ENCODE results near the gene DISC1. TPM values are rescaled to one million over a fixed set of nuclear protein-coding genes. Genes with fewer than 3 reads are reported as not detected.
"Not testable (repeated sequence)": the region's sequence is repeated elsewhere in the genome, so short reads cannot be mapped to it uniquely, and the experiment has no call there.

Gene DISC1
- total RNA-seq, 1 donor from 2014 or later, result 12.5 TPM

DNA sequence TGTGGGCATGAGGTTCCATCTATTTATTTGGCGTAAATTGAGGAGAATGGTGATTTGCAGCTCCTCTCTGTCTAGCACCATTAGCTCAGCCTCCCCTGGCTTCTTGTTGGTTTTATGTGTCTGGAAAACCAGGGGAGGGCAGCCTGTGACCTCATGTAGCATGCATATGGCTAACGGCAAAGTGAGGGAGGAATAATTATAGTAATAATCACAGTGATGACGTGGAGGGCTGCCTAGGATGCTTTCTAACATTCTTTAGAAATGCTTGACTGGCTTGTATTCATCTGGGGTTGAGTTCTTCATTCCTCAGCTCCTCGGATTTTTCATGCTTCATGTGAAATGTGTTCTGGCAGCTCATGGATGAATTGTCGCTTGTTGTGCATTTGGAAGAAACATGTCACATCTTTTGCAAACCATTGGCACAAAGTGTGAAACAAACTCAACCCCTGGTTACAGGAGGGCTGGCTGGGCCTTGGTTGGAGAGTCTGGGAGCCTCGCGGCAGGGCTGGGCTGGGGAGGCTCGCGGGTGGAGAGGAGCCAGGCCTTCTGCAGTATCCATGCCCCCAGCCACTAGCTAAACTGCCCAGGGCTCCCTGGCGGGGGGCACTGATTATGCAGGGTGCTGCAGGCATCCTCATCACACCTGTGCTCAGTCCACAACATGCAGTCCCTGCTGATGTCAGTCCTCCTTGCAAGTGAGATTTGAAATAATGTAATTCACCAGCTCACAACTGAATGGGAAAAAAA, 149.6 kb downstream of the DISC1 start:
- no peak overlapping the region for H3K9ac ChIP-seq (ENCODE audit: low read depth in 1 of 3, low read length in 3 of 3)
- H3K27ac ChIP-seq (ENCODE audit: low read depth, low read length), result no peak overlapping the region
- H3K36me3 ChIP-seq (ENCODE audit: control insufficient read depth in 3 of 3, insufficient read depth in 3 of 3, low read length in 3 of 3), result peaks cover 0 to 4% (median 0%) of the 10 kb centered on the region in 3 donors
- H3K4me3 ChIP-seq (ENCODE audit: low read length in 3 of 3), result no peak overlapping the region
- H3K27me3 ChIP-seq (ENCODE audit: control insufficient read depth in 3 of 3, insufficient read depth in 3 of 3, low read length in 3 of 3), result no peaks in the 10 kb centered on the region
- peaks cover 14 to 28% (median 15%) of the 10 kb centered on the region in 3 donors for H3K4me1 ChIP-seq (ENCODE audit: control insufficient read depth in 3 of 3, insufficient read depth in 3 of 3, low read length in 3 of 3)
- no peaks in the 10 kb centered on the region for H3K9me3 ChIP-seq (ENCODE audit: control insufficient read depth in 3 of 3, low read length in 3 of 3)

- H3K9ac ChIP-seq (ENCODE audit: low read depth in 1 of 3, low read length in 3 of 3), result no peak overlapping the region
- no peaks in the 10 kb centered on the region for H3K9me3 ChIP-seq (ENCODE audit: control insufficient read depth in 3 of 3, low read length in 3 of 3)
- H3K4me1 ChIP-seq (ENCODE audit: control insufficient read depth in 3 of 3, insufficient read depth in 3 of 3, low read length in 3 of 3), result peaks cover 14 to 28% (median 15%) of the 10 kb centered on the region in 3 donors
- no peak overlapping the region for H3K4me3 ChIP-seq (ENCODE audit: low read length in 3 of 3)
- no peak overlapping the region for H3K27ac ChIP-seq (ENCODE audit: low read depth, low read length)
- H3K27me3 ChIP-seq (ENCODE audit: control insufficient read depth in 3 of 3, insufficient read depth in 3 of 3, low read length in 3 of 3), result no peaks in the 10 kb centered on the region
- peaks cover 0 to 4% (median 0%) of the 10 kb centered on the region in 3 donors for H3K36me3 ChIP-seq (ENCODE audit: control insufficient read depth in 3 of 3, insufficient read depth in 3 of 3, low read length in 3 of 3)
Measured at GRCh38 chr1:231776757-231777062, 150.1 kb downstream of the DISC1 start.

GRCh38 chr1:231778009-231778719, 151.6 kb downstream of the DISC1 start:
- no peak overlapping the region for H3K4me3 ChIP-seq (ENCODE audit: low read length in 3 of 3)
- no peaks in the 10 kb centered on the region for H3K9me3 ChIP-seq (ENCODE audit: control insufficient read depth in 3 of 3, low read length in 3 of 3)
- no peaks in the 10 kb centered on the region for H3K27me3 ChIP-seq (ENCODE audit: control insufficient read depth in 3 of 3, insufficient read depth in 3 of 3, low read length in 3 of 3)
- H3K4me1 ChIP-seq (ENCODE audit: control insufficient read depth in 3 of 3, insufficient read depth in 3 of 3, low read length in 3 of 3), result peaks cover 14 to 28% (median 15%) of the 10 kb centered on the region in 3 donors
- H3K9ac ChIP-seq (ENCODE audit: low read depth in 1 of 3, low read length in 3 of 3), result peak overlapping the region in 2 of 3 donors; percentile 34 to 60
- peak overlapping the region; percentile 64 for H3K27ac ChIP-seq (ENCODE audit: low read depth, low read length)
- peaks cover 0 to 4% (median 0%) of the 10 kb centered on the region in 3 donors for H3K36me3 ChIP-seq (ENCODE audit: control insufficient read depth in 3 of 3, insufficient read depth in 3 of 3, low read length in 3 of 3)

DNA sequence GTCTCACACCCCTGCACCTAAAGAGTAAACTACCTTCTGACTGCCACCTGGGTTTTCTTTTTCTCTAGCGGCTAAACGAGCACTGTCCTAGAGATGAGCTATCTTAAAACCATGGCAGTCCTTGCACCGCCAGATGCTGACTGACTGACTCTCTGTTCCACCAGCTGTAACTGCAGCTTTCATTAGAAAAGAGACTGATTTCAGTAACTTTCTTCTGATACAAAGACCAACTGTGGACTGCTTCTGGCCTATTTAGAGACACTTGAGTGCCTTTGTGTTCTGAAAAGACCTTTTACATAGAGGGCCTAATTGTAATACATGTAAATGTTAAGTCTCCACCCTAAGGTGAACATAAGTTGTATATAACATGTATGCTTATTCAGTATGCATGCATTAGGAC, 152.5 kb downstream of the DISC1 start:
- H3K9me3 ChIP-seq (ENCODE audit: control insufficient read depth in 3 of 3, low read length in 3 of 3), result no peaks in the 10 kb centered on the region
- H3K27me3 ChIP-seq (ENCODE audit: control insufficient read depth in 3 of 3, insufficient read depth in 3 of 3, low read length in 3 of 3), result no peaks in the 10 kb centered on the region
- H3K4me3 ChIP-seq (ENCODE audit: low read length in 3 of 3), result no peak overlapping the region
- H3K36me3 ChIP-seq (ENCODE audit: control insufficient read depth in 3 of 3, insufficient read depth in 3 of 3, low read length in 3 of 3), result peaks cover 0 to 4% (median 0%) of the 10 kb centered on the region in 3 donors
- peak overlapping the region; percentile 64 for H3K27ac ChIP-seq (ENCODE audit: low read depth, low read length)
- H3K9ac ChIP-seq (ENCODE audit: low read depth in 1 of 3, low read length in 3 of 3), result no peak overlapping the region
- H3K4me1 ChIP-seq (ENCODE audit: control insufficient read depth in 3 of 3, insufficient read depth in 3 of 3, low read length in 3 of 3), result peaks cover 14 to 28% (median 15%) of the 10 kb centered on the region in 3 donors

DNA sequence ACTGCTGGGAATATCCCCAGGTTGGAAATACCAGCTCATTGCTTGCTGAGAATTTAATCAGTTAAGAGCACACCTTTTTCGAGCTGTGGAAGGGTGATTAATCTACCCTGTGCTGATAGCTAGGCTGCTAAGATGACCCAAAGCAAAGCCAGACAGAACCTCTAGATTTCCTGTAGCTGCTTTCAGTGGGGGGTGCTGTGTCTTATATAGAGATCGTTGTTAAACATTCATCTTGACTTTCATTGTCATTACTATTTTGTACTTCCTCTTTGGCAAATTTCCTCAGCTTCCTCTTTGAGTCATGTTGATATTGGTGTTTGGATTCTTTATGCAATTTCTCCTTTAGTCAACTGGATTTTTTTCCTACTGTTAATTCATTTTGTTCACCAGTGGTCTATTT, 155.3 kb downstream of the DISC1 start:
- peaks cover 14 to 21% (median 15%) of the 10 kb centered on the region in 3 donors for H3K4me1 ChIP-seq (ENCODE audit: control insufficient read depth in 3 of 3, insufficient read depth in 3 of 3, low read length in 3 of 3)
- H3K27me3 ChIP-seq (ENCODE audit: control insufficient read depth in 3 of 3, insufficient read depth in 3 of 3, low read length in 3 of 3), result no peaks in the 10 kb centered on the region
- no peaks in the 10 kb centered on the region for H3K36me3 ChIP-seq (ENCODE audit: control insufficient read depth in 3 of 3, insufficient read depth in 3 of 3, low read length in 3 of 3)
- no peak overlapping the region for H3K9ac ChIP-seq (ENCODE audit: low read depth in 1 of 3, low read length in 3 of 3)
- H3K4me3 ChIP-seq (ENCODE audit: low read length in 3 of 3), result no peak overlapping the region
- H3K27ac ChIP-seq (ENCODE audit: low read depth, low read length), result no peak overlapping the region
- H3K9me3 ChIP-seq (ENCODE audit: control insufficient read depth in 3 of 3, low read length in 3 of 3), result no peaks in the 10 kb centered on the region

DNA sequence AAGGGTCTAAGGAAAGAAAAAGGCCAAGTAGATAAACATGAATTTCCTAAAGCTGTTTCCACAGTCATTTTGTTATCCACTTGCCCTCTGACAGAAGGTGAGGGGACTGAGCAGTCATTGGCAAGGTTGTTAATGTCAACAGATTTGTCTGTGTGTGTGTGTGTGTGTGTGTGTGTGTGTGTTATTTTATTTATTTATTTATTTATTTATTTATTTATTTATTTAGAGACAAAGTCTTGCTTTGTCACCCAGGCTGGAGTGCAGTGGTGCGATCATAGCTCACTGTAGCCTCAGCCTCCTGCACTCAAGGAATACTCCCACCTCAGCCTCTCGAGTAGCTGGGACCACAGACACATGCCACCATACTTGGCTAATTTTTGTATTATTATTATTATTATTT, 158.5 kb downstream of the DISC1 start:
- not testable (repeated sequence) for H3K4me1 ChIP-seq (ENCODE audit: control insufficient read depth in 3 of 3, insufficient read depth in 3 of 3, low read length in 3 of 3)

DNA sequence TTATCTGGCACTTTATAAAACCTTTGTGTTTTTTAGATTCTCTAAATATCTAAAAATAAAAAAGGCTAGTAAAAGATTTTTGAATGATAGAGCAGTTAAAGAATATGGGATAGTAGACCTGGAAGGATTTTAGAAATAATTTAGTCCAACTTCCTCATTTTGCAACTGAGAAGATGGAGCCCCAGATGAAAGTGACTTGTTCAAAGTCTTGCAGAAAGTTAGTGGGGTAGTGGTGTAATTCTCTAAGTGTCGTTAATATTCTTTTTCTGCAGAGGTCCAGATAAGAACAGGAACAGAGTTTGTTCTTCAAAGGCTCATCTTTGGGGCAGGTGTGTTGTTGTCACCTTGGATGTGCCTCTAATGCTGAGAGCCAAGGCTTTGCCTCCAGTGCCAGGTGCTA, 159.5 kb downstream of the DISC1 start:
- Histone ChIP-seq H3K4me3 (ENCODE audit: low read length in 3 of 3) (no peak overlapping the region), H3K9me3 (ENCODE audit: control insufficient read depth in 3 of 3, low read length in 3 of 3) (no peaks in the 10 kb centered on the region), H3K36me3 (ENCODE audit: control insufficient read depth in 3 of 3, insufficient read depth in 3 of 3, low read length in 3 of 3) (no peaks in the 10 kb centered on the region), H3K27ac (ENCODE audit: low read depth, low read length) (no peak overlapping the region), H3K27me3 (ENCODE audit: control insufficient read depth in 3 of 3, insufficient read depth in 3 of 3, low read length in 3 of 3) (no peaks in the 10 kb centered on the region), H3K9ac (ENCODE audit: low read depth in 1 of 3, low read length in 3 of 3) (no peak overlapping the region), H3K4me1 (ENCODE audit: control insufficient read depth in 3 of 3, insufficient read depth in 3 of 3, low read length in 3 of 3) (no peaks in the 10 kb centered on the region)

More for the DNA sequence above, 158.5 kb downstream of the DISC1 start:
- H3K9me3 ChIP-seq (ENCODE audit: control insufficient read depth in 3 of 3, low read length in 3 of 3); H3K27ac ChIP-seq (ENCODE audit: low read depth, low read length); H3K36me3 ChIP-seq (ENCODE audit: control insufficient read depth in 3 of 3, insufficient read depth in 3 of 3, low read length in 3 of 3); H3K4me3 ChIP-seq (ENCODE audit: low read length in 3 of 3); H3K27me3 ChIP-seq (ENCODE audit: control insufficient read depth in 3 of 3, insufficient read depth in 3 of 3, low read length in 3 of 3); H3K9ac ChIP-seq (ENCODE audit: low read depth in 1 of 3, low read length in 3 of 3): not testable (repeated sequence)

- Histone ChIP-seq H3K9me3 (ENCODE audit: control insufficient read depth in 3 of 3, low read length in 3 of 3) (no peaks in the 10 kb centered on the region), H3K9ac (ENCODE audit: low read depth in 1 of 3, low read length in 3 of 3) (no peak overlapping the region), H3K27ac (ENCODE audit: low read depth, low read length) (no peak overlapping the region), H3K4me3 (ENCODE audit: low read length in 3 of 3) (no peak overlapping the region), H3K36me3 (ENCODE audit: control insufficient read depth in 3 of 3, insufficient read depth in 3 of 3, low read length in 3 of 3) (no peaks in the 10 kb centered on the region), H3K27me3 (ENCODE audit: control insufficient read depth in 3 of 3, insufficient read depth in 3 of 3, low read length in 3 of 3) (no peaks in the 10 kb centered on the region), H3K4me1 (ENCODE audit: control insufficient read depth in 3 of 3, insufficient read depth in 3 of 3, low read length in 3 of 3) (peaks cover 0 to 3% (median 0%) of the 10 kb centered on the region in 3 donors)
Measured at GRCh38 chr1:231792634-231793033, 166.0 kb downstream of the DISC1 start.

GRCh38 chr1:231793893-231794292, 167.3 kb downstream of the DISC1 start:
- no peaks in the 10 kb centered on the region for H3K36me3 ChIP-seq (ENCODE audit: control insufficient read depth in 3 of 3, insufficient read depth in 3 of 3, low read length in 3 of 3)
- H3K4me1 ChIP-seq (ENCODE audit: control insufficient read depth in 3 of 3, insufficient read depth in 3 of 3, low read length in 3 of 3), result peaks cover 0 to 3% (median 0%) of the 10 kb centered on the region in 3 donors
- H3K9ac ChIP-seq (ENCODE audit: low read depth in 1 of 3, low read length in 3 of 3), result no peak overlapping the region
- H3K27ac ChIP-seq (ENCODE audit: low read depth, low read length), result no peak overlapping the region
- H3K9me3 ChIP-seq (ENCODE audit: control insufficient read depth in 3 of 3, low read length in 3 of 3), result no peaks in the 10 kb centered on the region
- no peak overlapping the region for H3K4me3 ChIP-seq (ENCODE audit: low read length in 3 of 3)
- no peaks in the 10 kb centered on the region for H3K27me3 ChIP-seq (ENCODE audit: control insufficient read depth in 3 of 3, insufficient read depth in 3 of 3, low read length in 3 of 3)

DNA sequence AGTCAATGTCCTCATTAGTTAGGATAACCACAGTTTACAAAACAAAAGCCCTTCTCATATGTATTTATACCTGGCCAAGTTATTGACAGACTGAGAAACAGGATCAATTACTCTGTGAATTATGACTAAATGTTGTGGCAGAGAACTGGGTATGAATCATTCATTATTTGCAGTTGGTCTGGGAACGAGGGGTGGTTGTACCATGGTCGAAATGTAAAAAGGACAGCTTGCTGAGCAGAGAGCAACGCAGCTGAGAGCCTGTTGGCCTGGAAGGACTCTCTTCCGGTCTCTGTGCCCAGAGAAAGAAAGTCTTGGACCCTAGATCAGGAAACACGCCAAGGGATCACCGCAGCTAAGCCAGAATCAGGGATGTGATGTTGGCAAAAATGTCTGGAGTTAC, 169.6 kb downstream of the DISC1 start:
- H3K4me1 ChIP-seq (ENCODE audit: control insufficient read depth in 3 of 3, insufficient read depth in 3 of 3, low read length in 3 of 3), result peaks cover 0 to 20% (median 5%) of the 10 kb centered on the region in 3 donors
- H3K27me3 ChIP-seq (ENCODE audit: control insufficient read depth in 3 of 3, insufficient read depth in 3 of 3, low read length in 3 of 3), result no peaks in the 10 kb centered on the region
- H3K36me3 ChIP-seq (ENCODE audit: control insufficient read depth in 3 of 3, insufficient read depth in 3 of 3, low read length in 3 of 3), result no peaks in the 10 kb centered on the region
- no peak overlapping the region for H3K4me3 ChIP-seq (ENCODE audit: low read length in 3 of 3)
- H3K9me3 ChIP-seq (ENCODE audit: control insufficient read depth in 3 of 3, low read length in 3 of 3), result no peaks in the 10 kb centered on the region
- H3K9ac ChIP-seq (ENCODE audit: low read depth in 1 of 3, low read length in 3 of 3), result no peak overlapping the region
- no peak overlapping the region for H3K27ac ChIP-seq (ENCODE audit: low read depth, low read length)
